Peyer's patch (tissue), 4 donors: ENCODE results near the gene NIPBL.

ENCODE experiments used
- CTCF ChIP-seq, 6 experiments: fragments of 450-650 bp in 4 of 6; fragments of 200-600 bp in 2 of 6; sonication (generic) in 1 of 6; IDR thresholded peaks; one replicate each; pipeline ENCODE4 v1.5.1; 2017 to 2019; ENCODE audit warnings: antibody characterized with exemption in 6 of 6, mild to moderate bottlenecking in 3 of 6, moderate library complexity in 1 of 6
- POLR2A ChIP-seq, 2 donors: fragments of 450-650 bp; IDR thresholded peaks; one replicate each; pipeline ENCODE4 v1.5.1; 2017; ENCODE audit warnings: antibody characterized with exemption in 2 of 2, mild to moderate bottlenecking in 2 of 2, moderate library complexity in 2 of 2

GRCh38 chr5:36836831-36837230, 39.7 kb upstream of the NIPBL start:
- TF ChIP-seq POLR2A (IDR thresholded peaks at IDR 0.05) (no peak), CTCF (IDR thresholded peaks at IDR 0.05) (no peak)
